Psoas muscle (tissue), 8 donors: ENCODE results near the gene UBD. TPM values are rescaled to one million over a fixed set of nuclear protein-coding genes. Genes with fewer than 3 reads are reported as not detected.

Source experiments
- ATAC-seq, 4 donors: fragments of 200-7000 bp; cut with Tn5 transposase; one replicate each; pipeline ENCODE4 v1.9.1; 2020; ENCODE audit warnings: moderate library complexity in 3 of 4, mild to moderate bottlenecking in 2 of 4
- DNase-seq, 2 donors: peaks; one replicate each; pipeline ENCODE4 v3.0.0-alpha.2; 2020
- H3K27ac ChIP-seq: fragments of 200-600 bp; one replicate; pipeline ENCODE4 v1.8.0; 2022
- H3K27me3 ChIP-seq, 3 donors: fragments of 200-600 bp in 1 of 3; one replicate each; pipeline versions ENCODE4 v1.6.1 to v1.8.0; 2013 to 2022; ENCODE audit warnings: low read length in 2 of 3, mild to moderate bottlenecking in 2 of 3, moderate library complexity in 1 of 3; ENCODE audit not compliant: insufficient read depth in 3 of 3
- H3K36me3 ChIP-seq, 2 donors: fragments of 200-600 bp in 1 of 2; one replicate each; pipeline versions ENCODE4 v1.6.1 to v1.8.0; 2013 to 2022; ENCODE audit warnings: low read depth in 1 of 2, mild to moderate bottlenecking in 1 of 2, moderate library complexity in 1 of 2; ENCODE audit not compliant: insufficient read depth in 1 of 2
- H3K4me1 ChIP-seq: fragments of 200-600 bp; one replicate; pipeline ENCODE4 v1.8.0; 2022
- H3K4me3 ChIP-seq: fragments of 200-600 bp; one replicate; pipeline ENCODE4 v1.8.0; 2022; ENCODE audit warnings: mild to moderate bottlenecking
- H3K9me3 ChIP-seq: fragments of 200-600 bp; one replicate; pipeline ENCODE4 v1.8.0; 2022
- CTCF ChIP-seq: fragments of 200-600 bp; IDR thresholded peaks from one replicate; pipeline ENCODE4 v1.8.0; 2022; ENCODE audit warnings: antibody characterized with exemption
- WGBS, 3 donors: extraction: QIAGEN DNeasy Blood & Tissue Kit; methylation state at CpG; one replicate each; pipeline versions ENCODE4 v1.1.6 to v1.1.7; 2013; 5-methylcytosine and 5-hydroxymethylcytosine counted together
- intact Hi-C, 2 donors: fragments of 100-400 bp; cut with DNase I; formaldehyde crosslinking; loops; one replicate each; pipeline versions ENCODE4 v1.11.0 to v1.14.2; 2022
- polyA plus RNA-seq, 3 donors: library from polyadenylated mRNA; stranded (reverse); fragments of 200-250 nt; gene quantifications; one replicate each; pipeline ENCODE4 v1.2.3, GENCODE V29; 2013
- total RNA-seq, 4 donors: library from RNA; stranded (reverse); fragmentation: NEBNext Ultra II Directional in 2 of 4; extraction: Animal tissue kit (Norgen Biotek cat#: 25700) in 2 of 4; gene quantifications; one replicate each; pipeline versions ENCODE4 v1.2.1 to v1.2.4, GENCODE V29; 2021 to 2023
- donor health status: healthy with polysubstance abuse.
- donor health status: DM: no; HTN: no; CAD: no; lungs with moderate emphysema.
- donor health status: Bipolar disorder and iron deficiency.
- donor health status: healthy.
- donor health status: DM: yes; HTN: yes; CAD: no.
- donor health status: DM: no; HTN: no; CAD: no.
- donor health status: DM: no; HTN: no; CAD: no.
- donor health status: DM: yes; HTN: yes; CAD: no.

UBD gene
- total and polyA plus RNA-seq, 7 donors, result 0.23 to 0.30 (median 0.25) TPM; not detected in 3

- DNase-seq (no peak), ATAC-seq (no peak)
- 73 to 80% (median 80%) methylated on average over 5 of the region's 5 CpGs for WGBS, 3 donors
- Histone ChIP-seq H3K27ac (no peak overlapping the region), H3K4me3 (no peak overlapping the region), H3K9me3 (no peaks in the 10 kb centered on the region), H3K27me3 (peaks cover 0 to 4% (median 0%) of the 10 kb centered on the region in 3 donors), H3K4me1 (no peaks in the 10 kb centered on the region), H3K36me3 (no peaks in the 10 kb centered on the region)
- intact Hi-C loops, result no loop called here
- no peak for TF ChIP-seq CTCF
Measured at GRCh38 chr6:29566856-29567255, 7.3 kb upstream of the UBD start.

GRCh38 chr6:29564875-29565274, 5.3 kb upstream of the UBD start:
- Histone ChIP-seq H3K4me3 (no peak overlapping the region), H3K4me1 (no peaks in the 10 kb centered on the region), H3K9me3 (no peaks in the 10 kb centered on the region), H3K27ac (no peak overlapping the region), H3K36me3 (no peaks in the 10 kb centered on the region), H3K27me3 (peaks cover 0 to 4% (median 0%) of the 10 kb centered on the region in 3 donors)
- DNase-seq (no peak), ATAC-seq (no peak)
- intact Hi-C loops, result no loop called here
- TF ChIP-seq CTCF, result no peak

- DNase-seq (no peak), ATAC-seq (no peak)
- no peak overlapping the region for H3K27ac ChIP-seq
- whole genome bisulfite sequencing, 3 donors, result 62 to 84% (median 79%) methylated on average over 3 of the region's 3 CpGs
- no peaks in the 10 kb centered on the region for H3K36me3 ChIP-seq
- TF ChIP-seq CTCF, result no peak
- H3K9me3 ChIP-seq, result no peaks in the 10 kb centered on the region
- peaks cover 0 to 9% (median 0%) of the 10 kb centered on the region in 3 donors for H3K27me3 ChIP-seq
- H3K4me1 ChIP-seq, result no peaks in the 10 kb centered on the region
- intact Hi-C loops, result no loop called here
- H3K4me3 ChIP-seq, result no peak overlapping the region
Measured at GRCh38 chr6:29563435-29563965, 4.0 kb upstream of the UBD start.

GRCh38 chr6:29561606-29562181, 2.2 kb upstream of the UBD start:
- ATAC-seq (no peak), DNase-seq (no peak)
- intact Hi-C loops, result no loop called here
- TF ChIP-seq CTCF, result no peak
- H3K27ac ChIP-seq, result no peak overlapping the region
- H3K4me3 ChIP-seq, result no peak overlapping the region
- no peaks in the 10 kb centered on the region for H3K36me3 ChIP-seq
- H3K4me1 ChIP-seq, result no peaks in the 10 kb centered on the region
- peaks cover 0 to 14% (median 0%) of the 10 kb centered on the region in 3 donors for H3K27me3 ChIP-seq
- no peaks in the 10 kb centered on the region for H3K9me3 ChIP-seq
- WGBS, 3 donors, result 62 to 88% (median 84%) methylated on average over 1 of the region's 1 CpG

GRCh38 chr6:29561091-29561490, 1.6 kb upstream of the UBD start:
- Histone ChIP-seq H3K4me3 (no peak overlapping the region), H3K36me3 (no peaks in the 10 kb centered on the region), H3K27me3 (peaks cover 0 to 20% (median 0%) of the 10 kb centered on the region in 3 donors), H3K27ac (no peak overlapping the region), H3K9me3 (no peaks in the 10 kb centered on the region), H3K4me1 (no peaks in the 10 kb centered on the region)
- DNase-seq (no peak), ATAC-seq (no peak)
- intact Hi-C loops, result no loop called here
- TF ChIP-seq CTCF, result no peak
